Measurements from ENCODE around the gene THSD4. TPM values are rescaled to one million over a fixed set of nuclear protein-coding genes. Genes with fewer than 3 reads are reported as not detected.

Gene THSD4
- polyA plus RNA-seq, 1 donor from 2014 or later = 0.46 TPM

DNA sequence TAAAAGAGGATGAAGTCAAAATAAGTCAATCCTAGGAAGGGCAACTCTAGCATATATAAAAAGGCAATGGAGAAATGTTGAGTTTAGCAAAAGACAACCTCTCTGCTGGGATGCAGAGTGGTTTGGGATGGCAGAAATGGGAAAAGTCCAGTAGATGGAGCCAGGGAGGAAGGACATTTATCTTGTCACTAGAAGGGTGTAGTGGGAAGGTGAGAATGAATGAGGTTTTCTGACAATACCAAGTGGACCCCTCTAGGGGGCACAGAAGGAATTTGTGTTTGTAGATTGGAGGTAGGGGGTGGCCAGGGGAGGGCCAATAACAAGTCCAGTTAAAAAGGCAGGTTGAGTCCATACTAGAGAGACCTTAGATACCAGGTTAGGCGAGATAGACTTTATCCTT lies 80.0 kb downstream of the THSD4 start:
- H3K4me2 ChIP-seq (ENCODE audit: low read length) = no peak overlapping the region
- TF ChIP-seq, protein P1, sequence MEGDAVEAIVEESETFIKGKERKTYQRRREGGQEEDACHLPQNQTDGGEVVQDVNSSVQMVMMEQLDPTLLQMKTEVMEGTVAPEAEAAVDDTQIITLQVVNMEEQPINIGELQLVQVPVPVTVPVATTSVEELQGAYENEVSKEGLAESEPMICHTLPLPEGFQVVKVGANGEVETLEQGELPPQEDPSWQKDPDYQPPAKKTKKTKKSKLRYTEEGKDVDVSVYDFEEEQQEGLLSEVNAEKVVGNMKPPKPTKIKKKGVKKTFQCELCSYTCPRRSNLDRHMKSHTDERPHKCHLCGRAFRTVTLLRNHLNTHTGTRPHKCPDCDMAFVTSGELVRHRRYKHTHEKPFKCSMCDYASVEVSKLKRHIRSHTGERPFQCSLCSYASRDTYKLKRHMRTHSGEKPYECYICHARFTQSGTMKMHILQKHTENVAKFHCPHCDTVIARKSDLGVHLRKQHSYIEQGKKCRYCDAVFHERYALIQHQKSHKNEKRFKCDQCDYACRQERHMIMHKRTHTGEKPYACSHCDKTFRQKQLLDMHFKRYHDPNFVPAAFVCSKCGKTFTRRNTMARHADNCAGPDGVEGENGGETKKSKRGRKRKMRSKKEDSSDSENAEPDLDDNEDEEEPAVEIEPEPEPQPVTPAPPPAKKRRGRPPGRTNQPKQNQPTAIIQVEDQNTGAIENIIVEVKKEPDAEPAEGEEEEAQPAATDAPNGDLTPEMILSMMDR (IDR thresholded peaks at IDR 0.05; ENCODE audit: poor library complexity, severe bottlenecking) = no peak
- no peak for TF ChIP-seq EZH2 (IDR thresholded peaks at IDR 0.05; ENCODE audit: borderline replicate concordance, insufficient read depth, low read length, poor library complexity, severe bottlenecking)
- no peak for TF ChIP-seq SMC3 (conservative IDR thresholded peaks at IDR 0.05; ENCODE audit: poor library complexity)
- TF ChIP-seq RAD21 (conservative IDR thresholded peaks at IDR 0.05) = no peak
- TF ChIP-seq POLR2AphosphoS5 (IDR thresholded peaks at IDR 0.05) = no peak
- TF ChIP-seq TAF1 (IDR thresholded peaks at IDR 0.05; ENCODE audit: low read depth) = no peak
- TF ChIP-seq EP300 (conservative IDR thresholded peaks at IDR 0.05; ENCODE audit: poor library complexity, severe bottlenecking) = no peak
- TF ChIP-seq, protein P2, sequence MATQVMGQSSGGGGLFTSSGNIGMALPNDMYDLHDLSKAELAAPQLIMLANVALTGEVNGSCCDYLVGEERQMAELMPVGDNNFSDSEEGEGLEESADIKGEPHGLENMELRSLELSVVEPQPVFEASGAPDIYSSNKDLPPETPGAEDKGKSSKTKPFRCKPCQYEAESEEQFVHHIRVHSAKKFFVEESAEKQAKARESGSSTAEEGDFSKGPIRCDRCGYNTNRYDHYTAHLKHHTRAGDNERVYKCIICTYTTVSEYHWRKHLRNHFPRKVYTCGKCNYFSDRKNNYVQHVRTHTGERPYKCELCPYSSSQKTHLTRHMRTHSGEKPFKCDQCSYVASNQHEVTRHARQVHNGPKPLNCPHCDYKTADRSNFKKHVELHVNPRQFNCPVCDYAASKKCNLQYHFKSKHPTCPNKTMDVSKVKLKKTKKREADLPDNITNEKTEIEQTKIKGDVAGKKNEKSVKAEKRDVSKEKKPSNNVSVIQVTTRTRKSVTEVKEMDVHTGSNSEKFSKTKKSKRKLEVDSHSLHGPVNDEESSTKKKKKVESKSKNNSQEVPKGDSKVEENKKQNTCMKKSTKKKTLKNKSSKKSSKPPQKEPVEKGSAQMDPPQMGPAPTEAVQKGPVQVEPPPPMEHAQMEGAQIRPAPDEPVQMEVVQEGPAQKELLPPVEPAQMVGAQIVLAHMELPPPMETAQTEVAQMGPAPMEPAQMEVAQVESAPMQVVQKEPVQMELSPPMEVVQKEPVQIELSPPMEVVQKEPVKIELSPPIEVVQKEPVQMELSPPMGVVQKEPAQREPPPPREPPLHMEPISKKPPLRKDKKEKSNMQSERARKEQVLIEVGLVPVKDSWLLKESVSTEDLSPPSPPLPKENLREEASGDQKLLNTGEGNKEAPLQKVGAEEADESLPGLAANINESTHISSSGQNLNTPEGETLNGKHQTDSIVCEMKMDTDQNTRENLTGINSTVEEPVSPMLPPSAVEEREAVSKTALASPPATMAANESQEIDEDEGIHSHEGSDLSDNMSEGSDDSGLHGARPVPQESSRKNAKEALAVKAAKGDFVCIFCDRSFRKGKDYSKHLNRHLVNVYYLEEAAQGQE (IDR thresholded peaks at IDR 0.05; ENCODE audit: borderline replicate concordance) = no peak
- TF ChIP-seq MXI1 (conservative IDR thresholded peaks at IDR 0.05; ENCODE audit: poor library complexity, severe bottlenecking) = no peak
- no peaks in the 10 kb centered on the region for H3K79me2 ChIP-seq (replicated peaks; ENCODE audit: insufficient read depth, low read length)
- H3K9ac ChIP-seq (ENCODE audit: low read length) = no peak overlapping the region
- H3K27me3 ChIP-seq (ENCODE audit: insufficient read depth, low read depth, low read length) = no peaks in the 10 kb centered on the region
- H3K9me3 ChIP-seq (ENCODE audit: low read length) = no peaks in the 10 kb centered on the region
- no peaks in the 10 kb centered on the region for H3K36me3 ChIP-seq (ENCODE audit: insufficient read depth, low read length)
- no peak overlapping the region for H3K27ac ChIP-seq (ENCODE audit: low read length)
- no peaks in the 10 kb centered on the region for H4K20me1 ChIP-seq (ENCODE audit: insufficient read depth)
- no peaks in the 10 kb centered on the region for H3F3A ChIP-seq (ENCODE audit: insufficient read depth, low read length, poor library complexity, severe bottlenecking)
- H2AFZ ChIP-seq (ENCODE audit: low read depth, low read length) = no peak overlapping the region
- no peaks in the 10 kb centered on the region for H3K9me2 ChIP-seq (ENCODE audit: insufficient read depth, low read length)
- H3K4me3 ChIP-seq (ENCODE audit: low read length) = no peak overlapping the region

DNA sequence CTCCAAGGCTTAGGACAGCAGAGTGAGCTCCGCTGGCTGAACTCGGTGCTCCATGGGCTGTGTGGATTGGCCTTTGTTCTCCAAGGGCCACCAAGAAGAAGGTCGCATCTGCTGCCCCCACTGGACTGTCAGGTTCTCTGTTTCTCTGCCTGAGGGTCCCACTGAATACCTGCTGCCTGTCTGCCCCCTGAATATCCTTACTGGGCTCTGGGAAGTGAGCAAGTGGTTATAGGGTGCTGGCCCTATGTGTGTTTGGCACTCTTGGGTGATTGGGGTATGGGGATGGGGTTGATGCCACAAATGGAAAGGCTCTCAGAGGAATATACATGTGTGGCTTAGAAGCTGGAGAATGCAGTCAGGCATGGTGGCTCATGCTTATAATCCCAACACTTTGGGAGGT lies 82.3 kb downstream of the THSD4 start:
- Histone ChIP-seq H4K20me1 (ENCODE audit: insufficient read depth) (no peaks in the 10 kb centered on the region), H3K27ac (ENCODE audit: low read length) (no peak overlapping the region), H3K79me2 (replicated peaks; ENCODE audit: insufficient read depth, low read length) (no peaks in the 10 kb centered on the region), H2AFZ (ENCODE audit: low read depth, low read length) (no peak overlapping the region), H3K36me3 (ENCODE audit: insufficient read depth, low read length) (no peaks in the 10 kb centered on the region), H3K9me3 (ENCODE audit: low read length) (no peaks in the 10 kb centered on the region), H3F3A (ENCODE audit: insufficient read depth, low read length, poor library complexity, severe bottlenecking) (no peaks in the 10 kb centered on the region), H3K4me3 (ENCODE audit: low read length) (no peak overlapping the region), H3K9me2 (ENCODE audit: insufficient read depth, low read length) (no peaks in the 10 kb centered on the region), H3K4me2 (ENCODE audit: low read length) (no peak overlapping the region), H3K9ac (ENCODE audit: low read length) (no peak overlapping the region), H3K27me3 (ENCODE audit: insufficient read depth, low read depth, low read length) (no peaks in the 10 kb centered on the region)
- TF ChIP-seq TAF1 (IDR thresholded peaks at IDR 0.05; ENCODE audit: low read depth) (no peak), EP300 (conservative IDR thresholded peaks at IDR 0.05; ENCODE audit: poor library complexity, severe bottlenecking) (no peak), MXI1 (conservative IDR thresholded peaks at IDR 0.05; ENCODE audit: poor library complexity, severe bottlenecking) (no peak), EZH2 (IDR thresholded peaks at IDR 0.05; ENCODE audit: borderline replicate concordance, insufficient read depth, low read length, poor library complexity, severe bottlenecking) (no peak), RAD21 (conservative IDR thresholded peaks at IDR 0.05) (no peak), SMC3 (conservative IDR thresholded peaks at IDR 0.05; ENCODE audit: poor library complexity) (no peak)
- TF ChIP-seq, protein P1 (IDR thresholded peaks at IDR 0.05; ENCODE audit: poor library complexity, severe bottlenecking) = no peak
- TF ChIP-seq, protein P2 (IDR thresholded peaks at IDR 0.05; ENCODE audit: borderline replicate concordance) = no peak

Measured in neural cell (in vitro differentiated cells).